GM21515 (cell line): Measurements from ENCODE around the gene SYNPO2.

Experiments
- ATAC-seq: cut with Tn5 transposase; IDR thresholded peaks from one replicate; pipeline ENCODE4 v1.9.1; 2021; ENCODE audit not compliant: unreplicated experiment

The SYNPO2 gene, protein sequence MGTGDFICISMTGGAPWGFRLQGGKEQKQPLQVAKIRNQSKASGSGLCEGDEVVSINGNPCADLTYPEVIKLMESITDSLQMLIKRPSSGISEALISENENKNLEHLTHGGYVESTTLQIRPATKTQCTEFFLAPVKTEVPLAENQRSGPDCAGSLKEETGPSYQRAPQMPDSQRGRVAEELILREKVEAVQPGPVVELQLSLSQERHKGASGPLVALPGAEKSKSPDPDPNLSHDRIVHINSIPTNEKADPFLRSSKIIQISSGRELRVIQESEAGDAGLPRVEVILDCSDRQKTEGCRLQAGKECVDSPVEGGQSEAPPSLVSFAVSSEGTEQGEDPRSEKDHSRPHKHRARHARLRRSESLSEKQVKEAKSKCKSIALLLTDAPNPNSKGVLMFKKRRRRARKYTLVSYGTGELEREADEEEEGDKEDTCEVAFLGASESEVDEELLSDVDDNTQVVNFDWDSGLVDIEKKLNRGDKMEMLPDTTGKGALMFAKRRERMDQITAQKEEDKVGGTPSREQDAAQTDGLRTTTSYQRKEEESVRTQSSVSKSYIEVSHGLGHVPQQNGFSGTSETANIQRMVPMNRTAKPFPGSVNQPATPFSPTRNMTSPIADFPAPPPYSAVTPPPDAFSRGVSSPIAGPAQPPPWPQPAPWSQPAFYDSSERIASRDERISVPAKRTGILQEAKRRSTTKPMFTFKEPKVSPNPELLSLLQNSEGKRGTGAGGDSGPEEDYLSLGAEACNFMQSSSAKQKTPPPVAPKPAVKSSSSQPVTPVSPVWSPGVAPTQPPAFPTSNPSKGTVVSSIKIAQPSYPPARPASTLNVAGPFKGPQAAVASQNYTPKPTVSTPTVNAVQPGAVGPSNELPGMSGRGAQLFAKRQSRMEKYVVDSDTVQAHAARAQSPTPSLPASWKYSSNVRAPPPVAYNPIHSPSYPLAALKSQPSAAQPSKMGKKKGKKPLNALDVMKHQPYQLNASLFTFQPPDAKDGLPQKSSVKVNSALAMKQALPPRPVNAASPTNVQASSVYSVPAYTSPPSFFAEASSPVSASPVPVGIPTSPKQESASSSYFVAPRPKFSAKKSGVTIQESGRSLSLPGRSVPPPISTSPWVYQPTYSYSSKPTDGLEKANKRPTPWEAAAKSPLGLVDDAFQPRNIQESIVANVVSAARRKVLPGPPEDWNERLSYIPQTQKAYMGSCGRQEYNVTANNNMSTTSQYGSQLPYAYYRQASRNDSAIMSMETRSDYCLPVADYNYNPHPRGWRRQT

GRCh38 chr4:118888666-118889311 lies at the start of gene SYNPO2:
SYNPO2 (plus strand) TSS chr4:118888854; CDS start chr4:118889037, 183 bp downstream.
- ATAC-seq, result peak; percentile 81

DNA sequence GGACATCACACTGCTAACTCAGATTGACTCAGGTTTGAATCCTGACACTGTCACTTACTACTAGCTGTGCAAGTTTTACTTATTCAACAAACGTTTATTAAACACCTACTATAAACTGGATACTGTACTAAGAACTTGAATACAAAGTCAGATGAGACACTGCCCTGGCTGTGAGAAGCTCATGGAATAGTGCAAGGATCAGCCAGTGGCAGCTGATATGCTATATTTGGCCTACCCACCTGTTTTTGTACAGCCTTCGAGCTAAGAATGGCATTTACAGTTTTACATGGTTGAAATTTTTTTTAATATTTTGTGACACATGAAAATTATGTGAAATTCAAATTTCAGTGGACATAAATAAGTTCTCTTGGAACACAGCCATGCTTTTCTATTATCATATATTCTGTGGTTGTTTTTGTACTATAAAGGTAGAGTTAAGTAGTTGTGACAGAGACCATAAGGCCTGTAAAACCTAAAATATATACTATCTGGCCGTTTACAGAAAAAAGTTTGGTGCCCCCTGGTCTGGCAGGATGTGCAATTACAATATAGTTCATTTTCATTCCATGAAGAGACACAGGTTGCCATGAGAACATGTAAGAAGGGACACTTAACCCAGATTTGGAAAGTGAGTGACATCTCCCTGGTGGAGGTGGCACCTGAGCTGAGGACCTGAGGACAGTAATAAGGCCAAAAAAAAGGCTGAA lies 49.3 kb upstream of the SYNPO2 start:
- ATAC-seq, result no peak

GRCh38 chr4:118842055-118842454 lies 46.6 kb upstream of the SYNPO2 start:
- ATAC-seq, result no peak

GRCh38 chr4:118843237-118843636 lies 45.4 kb upstream of the SYNPO2 start:
- ATAC-seq, result no peak

- no peak for ATAC-seq
Measured at GRCh38 chr4:118845552-118846050, 43.1 kb upstream of the SYNPO2 start.

DNA sequence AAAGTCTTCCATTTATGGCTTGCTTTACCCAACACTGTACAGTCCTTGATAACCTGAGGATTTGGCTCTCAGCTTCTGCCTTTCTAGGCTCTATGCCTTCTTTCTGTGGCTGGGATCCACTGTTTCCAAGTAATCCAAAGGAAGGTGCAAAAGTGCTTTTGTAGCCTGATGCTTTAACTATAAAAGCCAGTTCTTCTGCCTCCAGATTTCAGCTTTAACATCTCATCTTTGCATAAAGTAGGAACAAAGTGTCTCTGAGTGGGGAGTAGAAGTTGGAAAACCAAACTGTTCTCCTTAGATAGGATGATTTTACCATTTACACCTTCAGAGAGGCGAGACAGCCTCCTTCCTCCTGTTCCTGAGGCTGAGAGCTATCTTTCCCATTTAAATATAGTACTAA lies 41.7 kb upstream of the SYNPO2 start:
- ATAC-seq, result no peak

DNA sequence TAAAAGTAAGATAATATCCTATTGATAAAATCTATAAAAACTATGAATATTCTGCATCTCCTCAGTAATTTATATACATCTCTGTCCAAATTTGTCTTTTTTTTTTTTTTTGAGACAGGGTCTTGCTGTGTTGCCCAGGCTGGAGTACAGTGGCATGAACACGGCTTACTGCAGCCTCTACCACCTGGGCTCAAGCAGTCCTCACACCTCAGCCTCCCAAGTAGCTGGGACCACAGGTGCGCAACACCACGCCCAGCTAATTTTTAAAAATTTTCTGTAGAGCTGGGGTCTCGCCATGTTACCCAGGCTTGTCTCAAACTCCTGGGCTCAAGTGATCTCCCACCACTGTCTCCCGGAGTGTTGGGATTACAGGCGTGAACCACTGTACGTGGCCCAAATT lies 40.4 kb upstream of the SYNPO2 start:
- ATAC-seq, result no peak

GRCh38 chr4:118848901-118849300 lies 39.8 kb upstream of the SYNPO2 start:
- ATAC-seq, result no peak

- ATAC-seq, result no peak
Measured at GRCh38 chr4:118849867-118850487, 38.7 kb upstream of the SYNPO2 start.

GRCh38 chr4:118850488-118851173 lies 38.0 kb upstream of the SYNPO2 start:
- ATAC-seq, result peak; percentile 96

GRCh38 chr4:118857760-118858159 lies 30.9 kb upstream of the SYNPO2 start:
- no peak for ATAC-seq

GRCh38 chr4:118858779-118859178 lies 29.9 kb upstream of the SYNPO2 start:
- no peak for ATAC-seq

DNA sequence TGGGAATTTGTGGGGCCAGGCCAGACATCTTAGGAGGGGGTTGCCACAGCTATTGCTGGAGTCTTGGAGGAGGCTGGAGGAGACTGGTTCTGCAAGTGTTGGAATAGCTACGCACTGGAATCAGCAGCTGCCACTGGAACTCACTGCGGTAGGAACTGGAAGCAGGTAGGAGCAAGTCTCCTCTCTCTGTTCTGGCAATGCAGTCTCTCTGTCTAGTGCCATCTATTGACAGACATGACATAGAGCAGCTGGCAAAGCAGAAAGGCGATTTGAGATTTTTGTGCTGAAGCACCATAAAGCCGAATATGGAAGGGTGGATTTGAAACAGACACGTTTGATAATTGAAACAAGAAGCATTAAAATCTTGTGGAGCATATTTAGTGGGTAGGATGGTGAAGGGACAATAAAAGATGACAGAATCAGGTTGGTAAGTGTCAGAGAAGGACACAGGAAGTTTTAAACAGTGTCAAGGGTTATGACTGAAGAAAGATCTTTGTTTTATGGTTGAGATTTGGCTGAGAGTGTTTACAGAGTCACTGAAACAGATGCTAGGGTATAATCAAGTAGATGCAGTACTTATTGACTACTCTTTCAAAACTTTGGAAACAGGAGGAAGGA lies 23.5 kb upstream of the SYNPO2 start:
- ATAC-seq, result peak; percentile 72

GRCh38 chr4:118866442-118866841 lies 22.2 kb upstream of the SYNPO2 start:
- no peak for ATAC-seq

GRCh38 chr4:118867311-118868067 lies 21.2 kb upstream of the SYNPO2 start:
- no peak for ATAC-seq

DNA sequence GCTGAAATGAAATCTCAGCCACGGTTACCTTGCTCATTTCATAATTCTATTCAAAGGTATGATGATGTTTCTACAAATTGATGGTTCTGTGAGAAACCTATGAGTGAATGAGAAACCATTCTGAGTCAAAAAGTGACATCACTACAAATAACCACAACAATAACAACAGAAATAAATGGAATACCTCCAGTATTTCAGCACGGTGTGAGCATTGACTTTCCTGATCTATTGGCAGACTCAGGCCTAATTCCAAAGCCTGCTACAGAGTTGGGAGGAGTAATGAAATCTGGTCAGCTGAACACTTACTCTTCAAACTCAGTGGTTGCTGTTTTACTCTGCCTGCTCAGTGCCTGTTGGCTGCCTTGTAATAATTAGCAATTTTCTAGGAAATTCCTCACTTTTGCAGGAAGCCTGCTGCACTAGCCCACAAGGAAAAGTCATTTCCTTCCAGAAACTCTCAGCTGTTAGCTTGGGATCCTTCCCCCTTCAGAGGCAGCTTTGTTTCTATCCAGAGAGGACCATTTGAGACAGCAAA lies 18.8 kb upstream of the SYNPO2 start:
- ATAC-seq, result no peak

GRCh38 chr4:118872181-118872580 lies 16.5 kb upstream of the SYNPO2 start:
- no peak for ATAC-seq
